ENCODE measurements around the gene SFRP5.

SFRP5 gene

DNA sequence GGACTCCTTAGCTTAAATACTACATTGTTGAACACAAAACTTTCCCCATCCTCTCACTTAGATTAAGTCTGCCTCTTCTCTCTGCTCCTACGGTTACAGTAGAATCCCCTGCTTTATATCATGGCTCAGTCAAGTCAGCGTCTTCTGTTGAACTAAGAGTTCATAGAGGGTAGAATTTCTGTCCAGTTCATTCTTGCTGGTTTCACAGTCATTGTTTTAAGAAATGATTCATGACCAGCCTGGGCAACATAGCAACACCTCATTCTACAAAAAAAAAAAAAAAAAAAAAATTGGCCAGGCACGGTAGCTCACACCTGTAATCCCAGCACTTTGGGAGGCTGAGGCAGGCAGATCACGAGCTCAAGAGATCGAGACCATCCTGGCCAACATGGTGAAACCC, 38.5 kb downstream of the SFRP5 start:
- no peak for DNase-seq

GRCh38 chr10:97732052-97732359, 39.8 kb downstream of the SFRP5 start:
- no peak for DNase-seq

DNA sequence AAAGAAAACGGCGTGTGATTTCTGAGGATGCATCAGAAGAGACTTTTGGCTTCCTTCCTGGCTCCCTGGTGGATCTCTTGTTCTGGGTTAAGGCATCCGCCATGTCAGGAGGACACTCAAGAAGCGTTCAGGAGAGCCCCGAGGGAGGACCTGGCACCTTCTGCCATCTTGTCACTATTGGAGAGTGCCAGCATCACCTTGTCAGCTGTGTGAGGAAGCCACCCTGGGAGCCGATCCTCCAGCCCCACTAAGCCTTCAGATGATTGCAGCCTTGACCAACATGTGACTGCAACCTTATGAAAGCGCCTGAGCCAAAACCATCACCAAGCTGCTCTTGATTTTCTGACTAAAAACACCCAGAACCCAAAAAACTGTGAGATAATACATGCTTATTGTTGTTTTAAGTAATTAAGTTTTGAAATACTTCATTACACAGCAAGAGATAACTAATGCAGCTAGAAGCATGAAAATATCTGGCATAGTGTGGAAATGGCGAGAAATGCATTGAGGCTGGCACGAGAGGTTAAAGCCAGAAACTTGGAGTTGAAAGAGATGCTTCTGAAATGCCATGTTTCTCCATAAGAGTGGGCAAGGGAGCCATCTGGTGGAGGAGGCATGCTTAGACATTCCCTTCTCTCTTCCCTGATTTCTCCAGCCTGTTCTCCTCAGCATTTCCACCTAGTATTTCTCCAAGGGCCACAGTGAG, 40.3 kb downstream of the SFRP5 start:
- DNase-seq: no peak

GRCh38 chr10:97729014-97729413, 42.8 kb downstream of the SFRP5 start:
- DNase-seq: no peak

- DNase-seq: no peak
These were observed 45.1 kb downstream of the SFRP5 start for GRCh38 chr10:97726636-97727178.

GRCh38 chr10:97724341-97724941, 47.4 kb downstream of the SFRP5 start:
- DNase-seq: no peak

- no peak for DNase-seq
These were observed 48.8 kb downstream of the SFRP5 start for GRCh38 chr10:97723001-97723400.

DNA sequence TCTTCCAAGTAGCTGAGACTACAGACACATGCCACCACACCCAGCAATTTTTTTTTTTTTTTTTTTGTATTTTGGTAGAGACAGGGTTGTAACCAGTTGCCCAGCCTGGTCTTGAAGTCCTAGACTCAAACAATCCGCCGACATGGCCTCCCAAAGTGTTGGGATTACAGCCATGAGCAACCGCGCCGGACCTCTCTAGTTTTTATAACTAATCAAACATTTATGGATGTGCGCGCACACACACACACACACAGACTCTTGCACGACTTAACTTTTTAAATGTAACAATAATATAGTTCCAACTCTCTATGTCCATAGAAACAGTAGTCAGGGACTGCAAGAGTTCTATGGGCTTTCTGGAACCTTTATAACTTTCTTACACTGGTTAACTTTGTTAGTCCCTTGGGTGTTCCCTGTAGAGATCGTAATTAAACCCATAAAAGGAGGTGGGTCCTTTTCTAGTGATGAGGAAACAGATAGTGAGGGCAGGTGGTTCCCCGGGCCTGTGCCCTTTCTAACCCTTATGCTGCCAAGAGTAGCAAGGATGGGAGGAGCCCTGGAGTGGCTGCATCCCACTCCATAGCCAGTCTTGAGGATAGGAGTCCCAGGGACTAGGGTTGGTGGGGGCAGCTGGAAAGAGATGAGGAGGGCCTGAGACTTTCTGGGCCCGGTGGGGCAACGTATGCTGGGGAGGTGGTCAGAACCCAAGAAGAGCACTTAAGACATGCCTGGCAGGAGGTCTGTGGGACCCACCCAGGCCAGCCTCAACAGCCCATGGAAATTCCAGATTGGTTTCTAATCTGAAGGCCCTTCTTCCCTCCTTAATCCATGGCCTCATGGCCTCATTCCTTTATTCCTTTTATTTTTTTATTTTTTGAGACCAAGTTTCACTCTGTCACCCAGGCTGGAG, 49.7 kb downstream of the SFRP5 start:
- no peak for DNase-seq

DNA sequence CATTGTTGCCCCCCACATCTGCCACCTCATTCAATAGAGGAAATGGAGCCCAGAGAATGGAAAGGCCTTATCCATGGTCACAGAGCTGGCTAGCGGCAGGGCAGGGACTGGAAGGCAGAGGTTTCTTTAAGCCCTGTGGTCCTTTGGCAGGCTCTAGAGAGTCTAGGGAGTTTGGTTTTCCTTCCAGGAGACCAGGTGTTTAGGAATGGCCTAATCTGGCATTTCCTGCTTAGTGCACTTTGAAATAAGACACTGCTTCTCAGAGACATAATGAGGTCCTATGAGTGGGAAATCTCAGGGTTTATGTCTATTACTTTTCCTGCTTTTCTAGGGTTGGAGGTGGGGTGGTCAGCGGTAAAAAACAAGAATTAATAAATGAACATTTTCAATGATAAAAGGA, 52.2 kb downstream of the SFRP5 start:
- DNase-seq: no peak

DNA sequence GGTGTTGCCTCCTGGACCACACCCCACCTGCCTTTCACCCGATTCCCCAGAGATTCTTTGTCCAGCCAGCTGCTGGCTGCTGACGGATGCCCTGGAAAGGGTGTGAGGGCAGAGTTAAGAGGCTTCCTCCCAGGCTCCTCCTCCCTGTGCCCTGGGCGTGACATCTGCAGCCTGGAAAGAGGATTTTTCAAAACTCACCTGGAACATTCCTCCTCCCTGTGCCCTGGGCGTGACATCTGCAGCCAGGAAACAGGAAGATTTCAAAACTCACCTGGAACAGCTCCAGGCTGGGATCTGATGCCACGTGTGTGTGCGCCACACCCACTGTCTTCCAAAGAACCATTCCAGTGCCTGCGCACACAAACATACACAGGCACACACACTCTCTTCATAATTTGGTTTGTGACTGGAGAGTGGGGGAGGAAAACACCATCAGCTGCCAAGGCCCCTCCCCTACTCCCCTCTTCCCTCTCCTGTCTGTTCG, 53.1 kb downstream of the SFRP5 start:
- DNase-seq: no peak

DNA sequence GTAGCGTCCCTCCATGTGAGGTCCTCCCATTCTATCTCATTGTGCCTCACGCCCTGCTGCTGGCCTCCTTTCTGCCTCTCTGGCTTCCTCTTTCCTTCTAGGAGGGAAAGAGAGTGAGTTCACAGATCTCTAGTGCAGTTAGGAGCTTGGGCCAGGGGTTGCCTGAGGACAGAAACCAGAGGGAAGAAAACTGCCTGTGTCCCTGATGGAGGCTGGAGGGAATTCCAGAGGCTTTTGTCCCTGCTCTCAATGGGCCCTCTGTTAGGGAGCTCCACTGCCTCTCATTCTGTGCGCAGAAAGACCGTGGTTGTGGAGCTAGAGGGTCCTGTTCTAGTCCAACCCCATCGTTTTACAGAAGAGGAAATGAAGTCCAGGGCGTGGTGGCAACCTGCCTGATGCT, 53.6 kb downstream of the SFRP5 start:
- no peak for DNase-seq

DNA sequence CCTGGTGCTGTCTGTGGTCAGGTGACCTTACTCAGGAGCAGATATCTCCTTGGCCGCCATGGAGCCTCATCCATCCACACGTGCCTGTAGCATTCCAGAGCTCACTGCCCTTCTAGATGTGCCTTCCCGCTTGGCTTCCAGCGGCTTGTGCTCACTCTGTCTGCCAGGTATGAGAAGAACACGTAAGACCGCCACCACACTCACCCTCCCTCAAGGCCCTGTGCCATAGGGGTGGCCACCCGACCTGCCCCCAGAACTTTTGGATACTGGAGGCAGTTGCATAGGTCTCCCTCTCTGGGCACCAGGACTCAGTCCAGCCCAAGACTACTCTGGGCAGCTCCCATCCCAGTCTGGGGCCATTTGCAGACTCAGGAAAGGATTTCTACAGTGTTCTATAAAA, 54.2 kb downstream of the SFRP5 start:
- no peak for DNase-seq
